HG03097 (cell line): ENCODE results near the gene CUTA.

ENCODE experiments used
- ATAC-seq: cut with Tn5 transposase; IDR thresholded peaks from one replicate; pipeline ENCODE4 v1.9.1; 2021; ENCODE audit not compliant: unreplicated experiment, low FRiP score

Gene CUTA

GRCh38 chr6:33417903-33418689 lies at the start of gene CUTA:
Gene CUTA (minus strand): TSS chr6:33418107. CDS start chr6:33418000, 107 bp downstream.
- peak; percentile 80 for ATAC-seq

- ATAC-seq: no peak
These were observed 49.2 kb upstream of the CUTA start for GRCh38 chr6:33467091-33467490.

DNA sequence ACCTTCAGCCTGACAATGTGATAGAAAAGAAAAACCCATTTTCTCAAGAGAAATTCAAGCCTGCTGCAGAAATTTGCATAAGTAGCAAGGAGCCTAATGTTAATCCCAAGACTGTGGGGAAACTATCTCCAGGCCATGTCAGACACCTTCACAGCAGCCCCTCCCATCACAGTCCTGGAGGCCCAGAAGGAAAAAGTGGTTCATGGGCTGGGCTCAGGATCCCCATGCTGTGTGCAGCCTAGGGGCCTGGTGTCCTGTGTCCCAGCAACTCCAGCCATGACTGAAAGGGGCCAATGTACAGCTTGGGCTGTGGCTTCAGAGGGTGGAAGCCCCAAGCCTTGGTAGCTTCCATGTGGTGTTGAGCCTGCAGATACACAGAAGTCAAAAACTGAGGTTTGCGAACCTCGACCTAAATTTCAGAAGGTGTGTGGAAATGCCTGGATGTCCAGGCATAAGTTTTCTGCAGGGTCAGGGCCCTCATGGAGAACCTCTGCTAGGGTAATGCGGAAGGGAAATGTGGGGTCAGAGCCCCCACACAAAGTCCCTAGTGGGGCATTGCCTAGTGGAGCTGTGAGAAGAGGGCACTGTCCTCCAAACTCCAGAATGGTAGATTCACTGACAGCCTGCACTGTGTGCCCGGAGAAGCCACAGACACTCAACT lies 48.3 kb upstream of the CUTA start:
- ATAC-seq: no peak

- ATAC-seq: no peak
These were observed 41.3 kb upstream of the CUTA start for GRCh38 chr6:33459226-33459625.

GRCh38 chr6:33458676-33459075 lies 40.8 kb upstream of the CUTA start:
- no peak for ATAC-seq

- ATAC-seq: no peak
These were observed 38.2 kb upstream of the CUTA start for GRCh38 chr6:33456156-33456555.

DNA sequence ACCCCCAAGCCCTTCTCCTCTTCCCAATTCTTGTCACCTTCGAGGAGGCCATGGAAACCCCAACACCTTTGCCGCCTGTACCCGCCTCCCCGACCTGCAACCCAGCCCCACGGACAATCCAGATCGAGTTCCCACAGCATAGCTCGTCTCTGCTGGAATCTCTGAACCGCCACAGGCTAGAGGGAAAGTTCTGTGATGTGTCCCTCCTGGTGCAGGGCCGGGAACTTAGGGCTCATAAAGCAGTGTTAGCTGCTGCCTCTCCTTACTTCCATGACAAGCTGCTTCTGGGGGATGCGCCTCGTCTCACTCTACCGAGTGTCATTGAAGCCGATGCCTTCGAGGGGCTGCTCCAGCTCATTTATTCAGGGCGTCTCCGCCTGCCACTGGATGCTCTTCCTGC lies 37.1 kb upstream of the CUTA start:
- no peak for ATAC-seq

DNA sequence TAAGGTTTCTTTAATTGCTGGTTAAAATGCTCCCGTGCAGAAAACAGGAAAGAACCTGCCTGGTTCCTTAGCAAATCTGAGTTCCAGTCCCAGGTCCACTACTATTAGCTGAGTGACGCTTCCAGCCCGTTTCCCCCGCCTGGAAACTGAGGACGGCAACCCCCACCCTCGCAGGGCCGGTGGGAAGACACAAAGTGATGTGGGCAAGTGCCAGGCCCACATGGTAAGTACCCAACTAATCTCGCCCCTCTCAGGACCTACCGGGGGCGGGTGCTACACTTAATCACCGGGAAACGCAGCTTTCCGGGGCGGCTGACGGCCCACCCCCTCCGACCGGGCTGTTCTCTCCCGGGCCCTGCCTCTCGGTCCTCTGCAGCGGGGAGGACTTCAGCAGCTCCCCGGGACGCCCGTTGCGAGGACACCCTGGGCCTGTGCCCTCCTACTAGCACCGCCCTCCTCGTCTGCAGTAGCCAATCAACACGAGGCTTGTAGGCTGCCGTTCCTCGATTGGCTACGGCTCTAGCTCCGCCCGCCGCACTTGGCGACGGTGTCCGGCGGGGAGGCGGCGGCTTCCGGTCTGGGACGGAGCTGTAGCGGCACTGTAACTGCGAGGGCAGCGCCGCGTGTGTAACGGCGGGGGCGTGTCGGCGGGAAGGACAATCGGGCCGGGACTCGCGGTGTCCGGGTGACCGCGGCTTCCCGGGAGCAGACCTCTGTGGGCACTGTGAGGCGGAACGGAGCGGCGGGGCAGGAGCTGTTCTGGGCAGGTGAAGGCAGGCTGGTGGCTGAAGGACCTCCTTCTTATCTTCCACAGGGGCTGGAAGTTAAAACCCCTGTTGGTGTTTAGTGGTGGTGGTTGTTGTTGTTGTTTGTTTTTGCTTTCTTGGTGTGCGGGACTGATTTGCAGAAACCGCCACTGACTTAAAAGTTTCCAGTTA lies 36.4 kb upstream of the CUTA start, which contains the start of gene ZBTB9:
TSS of gene ZBTB9 (plus strand) at position 568 of the 938 bp plus-strand sequence. CDS start 525 bp downstream, outside the sequence.
- ATAC-seq: peak; percentile 95

DNA sequence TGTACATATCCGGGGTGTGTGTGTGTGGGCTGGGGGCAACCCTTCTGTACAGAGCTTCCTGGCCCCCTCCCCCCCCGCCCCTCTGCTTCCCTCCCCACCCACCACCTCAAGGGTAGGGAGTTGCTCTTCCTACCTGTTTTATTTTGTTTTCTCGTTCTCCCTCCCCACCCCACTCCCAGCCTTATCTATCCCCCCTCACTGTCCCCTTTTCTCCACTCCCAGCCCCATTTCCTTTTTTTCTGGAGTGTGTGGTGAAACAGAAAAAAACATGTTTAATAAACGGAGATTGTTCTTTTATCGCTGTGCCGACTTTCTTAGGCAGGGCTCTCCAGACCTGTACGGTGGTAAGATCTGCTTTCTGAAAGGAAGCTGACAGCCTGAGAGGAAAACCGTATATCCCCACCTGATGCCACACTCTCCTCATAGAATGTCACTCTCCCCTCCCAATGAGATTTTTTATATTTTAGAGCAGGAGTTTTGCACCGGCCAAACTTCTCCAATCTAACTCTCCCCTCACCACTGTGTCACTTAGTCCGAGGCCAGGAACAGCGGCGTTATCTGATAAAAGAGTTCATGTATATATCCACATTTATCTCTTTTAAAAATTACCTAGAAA lies 35.6 kb upstream of the CUTA start:
- ATAC-seq: no peak

DNA sequence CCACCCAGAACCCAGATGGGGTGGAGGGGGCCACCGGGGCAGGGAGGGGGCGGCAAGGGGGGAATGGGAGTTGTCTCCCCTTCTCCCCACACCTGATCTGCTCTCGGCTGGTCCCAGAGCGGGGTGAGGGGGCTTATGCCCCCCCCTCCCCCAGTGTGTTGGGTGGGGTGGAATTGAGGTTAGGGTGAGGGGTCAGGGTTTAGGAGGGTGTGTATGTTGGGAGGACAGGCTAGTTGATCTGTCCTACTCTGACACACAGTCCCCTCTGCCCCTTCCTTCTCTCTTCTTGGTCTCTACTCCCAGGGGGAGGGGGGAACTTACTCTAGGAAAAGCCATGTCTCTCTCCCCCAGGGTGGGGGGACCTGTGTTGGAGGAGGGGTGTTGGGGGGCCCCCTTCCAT lies 34.6 kb upstream of the CUTA start:
- no peak for ATAC-seq

DNA sequence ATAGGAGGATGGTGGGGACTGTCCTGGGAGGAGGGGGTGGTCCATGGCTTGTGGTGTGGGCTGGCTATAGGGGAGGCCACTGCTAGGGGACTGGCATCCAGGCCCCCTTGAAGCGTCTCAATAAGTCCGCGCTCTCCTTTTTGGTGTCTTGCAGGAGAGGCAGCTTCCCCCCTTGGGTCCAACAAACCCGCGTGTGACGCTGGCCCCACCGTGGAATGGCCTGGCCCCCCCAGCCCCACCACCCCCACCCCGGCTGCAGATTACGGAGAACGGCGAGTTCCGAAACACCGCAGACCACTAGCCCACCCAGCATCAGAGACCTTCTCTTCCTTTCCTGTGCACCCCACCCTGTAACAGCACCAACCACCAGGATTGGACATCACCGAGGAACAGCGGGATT lies 33.7 kb upstream of the CUTA start:
- no peak for ATAC-seq

- ATAC-seq: no peak
These were observed 32.5 kb upstream of the CUTA start for GRCh38 chr6:33450434-33450833.

- no peak for ATAC-seq
These were observed 28.4 kb upstream of the CUTA start for GRCh38 chr6:33446356-33446755.

DNA sequence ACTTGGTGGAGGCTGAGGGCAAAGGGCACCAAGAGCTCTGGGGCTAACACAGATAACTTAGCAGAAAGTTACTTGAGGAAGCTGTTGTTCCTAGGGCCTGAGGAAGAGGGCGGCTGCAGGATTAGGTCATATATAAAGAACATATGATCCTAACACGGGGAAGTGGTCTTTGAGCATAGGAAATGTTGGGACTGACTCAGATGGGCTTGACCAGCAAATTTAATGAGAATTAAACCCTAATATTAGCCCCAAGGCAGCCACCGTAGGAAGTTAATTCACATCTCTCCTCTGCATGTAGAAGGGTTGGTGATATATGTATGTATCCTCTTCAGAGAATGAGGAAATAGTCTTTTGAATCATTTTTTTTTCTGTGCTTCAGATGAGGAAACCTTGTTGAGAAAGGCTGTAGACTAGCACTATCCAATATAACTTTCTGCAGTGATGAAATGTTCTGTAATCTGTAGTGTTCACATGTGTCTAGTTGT lies 27.3 kb upstream of the CUTA start:
- no peak for ATAC-seq

GRCh38 chr6:33443619-33444504 lies 26.0 kb upstream of the CUTA start:
- ATAC-seq: no peak

GRCh38 chr6:33443025-33443424 lies 25.1 kb upstream of the CUTA start:
- ATAC-seq: no peak

GRCh38 chr6:33442283-33442682 lies 24.4 kb upstream of the CUTA start:
- no peak for ATAC-seq

DNA sequence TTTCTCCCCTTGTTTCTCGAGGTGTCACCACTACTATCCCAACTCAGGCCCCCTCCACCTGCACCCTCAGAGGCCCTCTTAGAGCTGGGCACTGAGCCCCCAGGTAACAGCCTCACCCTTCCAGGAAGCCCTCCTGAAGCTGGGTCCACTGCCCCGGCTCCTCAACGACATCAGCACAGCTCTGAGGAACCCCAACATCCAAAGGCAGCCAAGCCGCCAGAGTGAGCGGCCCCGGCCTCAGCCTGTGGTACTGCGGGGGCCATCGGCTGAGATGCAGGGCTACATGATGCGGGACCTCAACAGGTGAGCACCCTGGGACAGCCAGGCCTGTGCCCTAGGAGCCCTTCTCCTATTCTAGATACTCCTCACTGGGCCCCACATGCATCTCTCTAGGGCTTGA lies 23.6 kb upstream of the CUTA start:
- no peak for ATAC-seq

- ATAC-seq: no peak
These were observed 22.9 kb upstream of the CUTA start for GRCh38 chr6:33440649-33441309.
